HG03432 (cell line): Measurements from ENCODE around the gene ARHGEF16.

Experiments
- ATAC-seq: cut with Tn5 transposase; IDR thresholded peaks from one replicate; pipeline ENCODE4 v1.9.1; 2021; ENCODE audit warnings: mild to moderate bottlenecking, moderate library complexity; ENCODE audit not compliant: unreplicated experiment

Gene ARHGEF16

GRCh38 chr1:3436451-3436850 lies 18.0 kb upstream of the ARHGEF16 start:
- ATAC-seq: no peak

- ATAC-seq: no peak
Measured at GRCh38 chr1:3436901-3437300, 17.6 kb upstream of the ARHGEF16 start.

GRCh38 chr1:3438661-3439180 lies 15.7 kb upstream of the ARHGEF16 start:
- no peak for ATAC-seq

- ATAC-seq: no peak
Measured at GRCh38 chr1:3439346-3440299, 14.8 kb upstream of the ARHGEF16 start.

GRCh38 chr1:3440300-3440681 lies 14.2 kb upstream of the ARHGEF16 start:
- no peak for ATAC-seq

- no peak for ATAC-seq
Measured at GRCh38 chr1:3440711-3441409, 13.6 kb upstream of the ARHGEF16 start.

GRCh38 chr1:3441410-3441847 lies 13.0 kb upstream of the ARHGEF16 start:
- no peak for ATAC-seq

- ATAC-seq: no peak
Measured at GRCh38 chr1:3441880-3442279, 12.6 kb upstream of the ARHGEF16 start.

- no peak for ATAC-seq
Measured at GRCh38 chr1:3442331-3442730, 12.1 kb upstream of the ARHGEF16 start.

GRCh38 chr1:3442901-3443300 lies 11.6 kb upstream of the ARHGEF16 start:
- ATAC-seq: no peak

- no peak for ATAC-seq
Measured at GRCh38 chr1:3443807-3444206, 10.7 kb upstream of the ARHGEF16 start.

- no peak for ATAC-seq
Measured at GRCh38 chr1:3444298-3444697, 10.2 kb upstream of the ARHGEF16 start.

GRCh38 chr1:3444736-3445135 lies 9.7 kb upstream of the ARHGEF16 start:
- no peak for ATAC-seq

- ATAC-seq: no peak
Measured at GRCh38 chr1:3450202-3450863, 4.1 kb upstream of the ARHGEF16 start.

GRCh38 chr1:3450983-3451382 lies 3.5 kb upstream of the ARHGEF16 start:
- no peak for ATAC-seq

- no peak for ATAC-seq
Measured at GRCh38 chr1:3451994-3452865, 2.2 kb upstream of the ARHGEF16 start.

- no peak for ATAC-seq
Measured at GRCh38 chr1:3452866-3453175, 1.6 kb upstream of the ARHGEF16 start.

GRCh38 chr1:3453203-3453761 lies 1.2 kb upstream of the ARHGEF16 start:
- ATAC-seq: no peak

- no peak for ATAC-seq
Measured at GRCh38 chr1:3454811-3455618, 550 bp downstream of the ARHGEF16 start.
